Stimulated activated CD8-positive, alpha-beta memory T cell treated with anti-CD3 and anti-CD28 coated beads, Interleukin-15, amount 100 ng/mL, for 48 hours (primary cell): ENCODE results near the gene IL17REL.

Source experiments
- DNase-seq, 2 donors: peaks; one replicate each; pipeline ENCODE4 v3.0.0-alpha.2; 2020; ENCODE audit warnings: low read depth in 2 of 2

Gene IL17REL

DNA sequence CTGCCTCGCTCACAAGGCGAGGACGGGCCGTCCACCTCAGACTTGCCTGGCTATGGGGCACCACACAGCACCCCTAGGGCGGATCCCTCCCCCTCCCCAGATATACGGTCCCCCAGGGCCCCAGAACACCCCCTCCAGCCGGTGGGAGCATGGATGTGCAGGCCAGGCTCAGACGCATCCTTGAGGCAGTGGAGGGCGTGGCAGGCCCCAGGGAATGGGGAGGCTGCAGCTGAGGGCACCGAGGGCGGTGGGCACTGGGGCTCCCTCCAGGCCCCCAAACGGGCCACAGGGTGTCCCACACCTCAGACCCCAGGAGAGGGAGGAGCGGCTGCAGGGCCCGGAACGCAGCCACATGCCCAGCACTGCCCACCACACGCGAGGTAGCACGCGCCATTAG, 33.5 kb upstream of the IL17REL start:
- DNase-seq: no peak

GRCh38 chr22:50045211-50046018, 32.9 kb upstream of the IL17REL start:
- DNase-seq: no peak

GRCh38 chr22:50044485-50045118, 32.0 kb upstream of the IL17REL start:
- DNase-seq: no peak

DNA sequence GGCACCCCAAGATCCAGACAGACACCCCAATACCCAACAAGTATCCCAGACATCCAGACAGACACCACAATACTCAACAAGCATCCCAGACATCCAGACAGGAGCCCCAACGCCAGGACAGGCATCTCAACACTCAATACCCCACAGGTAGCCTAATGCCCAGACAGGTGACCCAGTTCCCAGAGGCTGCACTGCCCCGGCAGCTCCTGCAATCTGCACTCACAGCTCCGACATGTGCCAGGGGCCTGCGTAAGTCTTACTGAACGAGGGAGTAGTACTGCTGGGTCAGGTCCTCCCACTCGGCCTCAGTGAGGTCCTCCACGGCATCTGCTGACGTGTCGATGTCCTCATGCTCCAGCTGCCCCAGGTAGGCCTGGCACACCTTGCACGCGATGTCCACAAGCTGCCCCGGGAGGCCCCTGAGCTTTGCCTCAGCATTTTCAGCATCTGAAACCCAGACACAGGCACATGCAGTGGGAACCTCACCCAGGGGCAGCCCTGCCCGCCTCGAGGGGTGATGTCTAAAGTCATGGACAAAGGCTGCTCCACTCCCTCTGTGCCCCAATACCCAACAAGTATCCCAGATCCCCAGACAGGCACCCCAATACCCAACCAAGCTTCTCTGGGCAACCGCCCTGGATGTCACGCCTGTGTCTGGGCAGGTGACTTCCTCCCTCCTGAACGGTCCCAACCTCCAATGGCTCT, 28.9 kb upstream of the IL17REL start:
- DNase-seq: no peak

GRCh38 chr22:50040717-50041116, 28.2 kb upstream of the IL17REL start:
- no peak for DNase-seq

GRCh38 chr22:50039669-50040443, 27.3 kb upstream of the IL17REL start:
- DNase-seq: no peak

GRCh38 chr22:50035976-50036724, 23.6 kb upstream of the IL17REL start:
- no peak for DNase-seq

GRCh38 chr22:50035131-50035881, 22.7 kb upstream of the IL17REL start:
- no peak for DNase-seq

DNA sequence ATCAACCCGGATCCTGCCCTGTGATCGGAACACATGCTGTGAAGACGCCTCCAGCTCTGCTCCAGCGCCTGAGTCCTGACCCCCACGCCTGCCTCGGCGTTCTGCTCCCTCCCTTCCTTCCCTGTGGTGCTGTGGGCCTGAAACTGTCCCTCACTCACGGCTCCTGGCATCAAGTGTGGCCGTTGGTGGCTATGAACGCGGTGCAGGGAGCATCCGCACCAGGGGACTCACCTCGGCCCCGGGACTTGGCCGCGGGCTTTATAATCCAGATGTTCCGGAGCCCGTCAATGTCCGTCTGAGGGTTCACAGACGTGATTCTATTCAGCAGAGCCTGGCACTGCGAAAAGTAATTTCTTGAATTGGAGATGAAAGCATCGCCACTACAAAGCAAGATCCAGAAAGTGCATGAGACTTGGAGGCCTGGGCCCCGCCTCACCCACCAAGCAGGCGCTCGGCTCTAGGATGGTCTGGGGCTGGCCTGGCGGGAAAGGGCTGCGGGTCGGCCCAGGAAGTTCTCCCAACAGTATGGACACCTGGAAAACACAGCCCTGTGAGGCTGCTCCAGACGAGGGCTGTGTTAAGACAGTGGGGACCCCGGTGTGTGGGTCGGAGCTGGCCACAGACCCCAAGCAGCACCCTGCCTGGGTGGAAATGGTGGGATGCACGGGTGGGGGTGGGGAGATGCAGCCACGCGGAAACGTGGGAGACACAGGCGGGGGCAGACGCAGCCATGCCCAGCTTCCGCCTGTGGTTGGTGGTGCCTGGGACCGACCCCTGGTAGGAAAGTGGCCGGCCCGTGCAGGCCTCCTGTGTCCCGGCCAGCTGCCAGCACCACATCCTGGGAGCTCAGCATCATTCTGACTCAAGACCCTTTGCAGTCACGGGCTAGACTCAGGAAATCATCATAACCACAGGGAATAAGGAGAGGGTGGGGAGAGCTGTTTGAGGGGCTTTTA, 21.8 kb upstream of the IL17REL start:
- DNase-seq: no peak

GRCh38 chr22:50032941-50033601, 20.5 kb upstream of the IL17REL start:
- DNase-seq: no peak

DNA sequence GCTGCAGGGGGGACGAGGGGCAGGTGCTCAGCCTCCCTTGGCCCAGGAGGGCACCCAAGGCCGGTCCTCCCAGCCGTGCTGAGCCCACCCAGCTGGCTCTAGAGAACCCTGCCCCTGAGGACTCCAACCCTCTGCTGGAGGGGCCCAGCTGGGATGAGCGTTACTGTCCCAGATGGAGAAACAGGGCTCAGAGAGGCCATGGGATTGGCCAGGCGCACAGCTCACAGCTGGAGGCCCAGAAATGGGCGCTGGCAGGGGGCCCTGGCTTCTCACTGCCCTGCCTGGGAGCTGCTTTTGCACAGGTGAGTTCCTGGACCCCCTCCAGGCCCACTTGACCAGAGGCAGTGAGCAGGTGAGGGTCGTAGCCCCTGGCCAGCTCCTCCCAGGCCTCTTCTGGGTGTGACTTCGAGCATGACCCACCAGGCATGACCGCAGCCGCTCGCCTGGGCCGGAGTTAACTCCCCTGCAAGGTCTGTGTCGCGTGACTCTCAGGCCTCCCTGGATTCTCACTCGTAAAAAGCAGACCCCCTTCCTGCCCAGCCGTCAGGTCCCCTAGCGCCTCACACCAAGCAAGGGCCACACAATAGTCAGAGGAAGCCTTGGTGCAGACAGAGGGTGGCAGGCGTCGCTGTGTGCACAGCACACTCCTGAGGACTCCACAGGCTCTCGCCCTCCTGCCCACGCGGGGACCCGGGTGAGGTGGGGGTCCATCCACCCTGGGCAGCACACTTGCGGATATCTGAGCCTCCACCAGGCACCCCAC, 19.7 kb upstream of the IL17REL start:
- no peak for DNase-seq

GRCh38 chr22:50031189-50032091, 18.9 kb upstream of the IL17REL start:
- DNase-seq: no peak

- peak; percentile 79 to 82 for DNase-seq
These were observed 18.0 kb upstream of the IL17REL start for GRCh38 chr22:50030297-50031188.

- DNase-seq: peak in 1 of 2 donors; percentile 33
These were observed 15.3 kb upstream of the IL17REL start for GRCh38 chr22:50027639-50028537.

GRCh38 chr22:50025993-50026392, 13.4 kb upstream of the IL17REL start:
- no peak for DNase-seq
